MM.1S (cell line): ENCODE data around the gene CRMP1.

Experiments used
- DNase-seq: peaks from one replicate; pipeline ENCODE4 v3.0.0-alpha.2; 2015
- H2AFZ ChIP-seq: fragments of 300-600 bp; sonication (generic); 2 replicates; pipeline ENCODE4 v1.6.0; 2016; ENCODE audit warnings: antibody characterized with exemption, low read length
- H3F3A ChIP-seq: fragments of 300-600 bp; sonication (generic); 2 replicates; pipeline ENCODE4 v1.6.1; 2016; ENCODE audit warnings: mild to moderate bottlenecking, antibody characterized with exemption, low read length, moderate library complexity, mixed read lengths; ENCODE audit not compliant: insufficient read depth
- H3K27ac ChIP-seq: fragments of 300-600 bp; sonication (generic); 2 replicates; pipeline ENCODE4 v1.5.1; 2016; ENCODE audit warnings: mild to moderate bottlenecking, low read length
- H3K27me3 ChIP-seq: fragments of 300-600 bp; sonication (generic); replicated peaks from 2 replicates; pipeline ENCODE4 v1.6.0; 2016; ENCODE audit warnings: low read length; ENCODE audit not compliant: insufficient read depth
- H3K36me3 ChIP-seq: fragments of 300-600 bp; sonication (generic); replicated peaks from 2 replicates; pipeline ENCODE4 v1.6.1; 2016; ENCODE audit warnings: mild to moderate bottlenecking, low read length, mixed read lengths; ENCODE audit not compliant: insufficient read depth
- H3K4me1 ChIP-seq: fragments of 300-600 bp; sonication (generic); 2 replicates; pipeline ENCODE4 v1.6.1; 2016; ENCODE audit warnings: low read length, mixed read lengths
- H3K4me2 ChIP-seq: fragments of 300-600 bp; sonication (generic); 2 replicates; pipeline ENCODE4 v1.6.0; 2016; ENCODE audit warnings: low read depth, low read length
- H3K4me3 ChIP-seq: fragments of 300-600 bp; sonication (generic); 2 replicates; pipeline ENCODE4 v1.5.1; 2016; ENCODE audit warnings: low read length, mixed read lengths
- H3K79me2 ChIP-seq: fragments of 300-600 bp; sonication (generic); 2 replicates; pipeline ENCODE4 v1.6.1; 2016; ENCODE audit warnings: mixed run types, low read length, mixed read lengths
- H3K9ac ChIP-seq: fragments of 300-600 bp; sonication (generic); 2 replicates; pipeline ENCODE4 v1.6.1; 2016; ENCODE audit warnings: low read length, mixed read lengths
- H3K9me2 ChIP-seq: fragments of 300-600 bp; sonication (generic); replicated peaks from 2 replicates; pipeline ENCODE4 v1.6.1; 2016; ENCODE audit warnings: mild to moderate bottlenecking, low read length, mixed read lengths; ENCODE audit not compliant: insufficient read depth
- H3K9me3 ChIP-seq: fragments of 300-600 bp; sonication (generic); replicated peaks from 2 replicates; pipeline ENCODE4 v1.6.1; 2016; ENCODE audit warnings: mild to moderate bottlenecking, low read length, mixed read lengths; ENCODE audit not compliant: insufficient read depth
- H4K20me1 ChIP-seq: fragments of 300-600 bp; sonication (generic); 2 replicates; pipeline ENCODE4 v1.6.1; 2016; ENCODE audit warnings: mild to moderate bottlenecking, low read length, moderate library complexity, mixed read lengths; ENCODE audit not compliant: insufficient read depth
- EZH2 ChIP-seq: fragments of 300-600 bp; sonication (generic); optimal IDR thresholded peaks from 2 replicates; pipeline ENCODE3; 2017; ENCODE audit warnings: low read depth, mild to moderate bottlenecking, antibody characterized with exemption, low read length, mixed read lengths
- EZH2phosphoT487 ChIP-seq: fragments of 300-600 bp; sonication (generic); IDR thresholded peaks from 2 replicates; pipeline ENCODE4 v1.6.1; 2018; ENCODE audit warnings: antibody characterized with exemption, low read length
- TF ChIP-seq, protein P1 (sequence below): fragments of 300-600 bp; sonication (generic); IDR thresholded peaks from 2 replicates; pipeline ENCODE4 v1.5.1; 2016; ENCODE audit warnings: antibody characterized with exemption, low read length, mixed read lengths

Gene CRMP1

DNA sequence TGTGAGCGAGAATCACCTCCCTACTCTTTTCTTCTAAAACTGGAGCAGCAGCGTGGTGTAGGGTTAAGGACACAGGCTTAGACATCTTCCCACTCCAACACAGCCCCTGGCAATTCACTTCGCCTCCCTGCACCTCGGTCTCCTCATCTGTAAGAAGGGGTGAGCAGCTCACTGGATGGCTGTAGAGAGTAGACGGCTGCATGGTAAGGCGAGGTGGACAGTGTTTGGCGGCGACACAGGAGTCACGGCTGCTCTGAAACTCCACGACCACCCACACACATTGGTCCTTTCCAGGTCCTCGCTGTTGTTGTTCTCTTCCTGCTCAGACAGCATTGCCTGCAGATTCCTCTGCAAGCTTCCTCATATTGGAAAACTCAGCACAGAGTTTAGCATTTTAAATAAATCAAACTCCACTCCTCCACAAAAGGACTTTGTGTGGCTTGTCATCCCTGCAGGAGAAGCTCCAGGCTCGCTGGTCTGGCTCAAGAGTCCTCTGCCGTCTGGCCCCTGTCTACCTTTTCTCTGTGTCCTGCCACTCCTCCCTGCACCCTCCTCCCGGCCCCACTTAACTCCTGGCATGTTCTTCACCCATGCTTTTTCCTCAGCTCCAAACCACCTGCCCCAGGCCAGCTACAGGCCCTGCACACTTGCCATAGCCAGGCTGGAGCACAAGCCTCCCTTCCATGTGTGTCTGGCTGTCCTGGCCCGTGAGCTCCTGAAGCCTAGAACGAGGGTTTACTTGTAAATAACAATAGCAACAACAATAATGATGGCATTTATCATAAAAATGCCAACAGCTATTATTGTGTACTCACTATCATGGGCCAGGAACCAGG lies 41.3 kb upstream of the CRMP1 start:
- no peak for DNase-seq
- Histone ChIP-seq H3K4me3 (no peak overlapping the region), H3K9me3 (no peaks in the 10 kb centered on the region), H3K79me2 (no peaks in the 10 kb centered on the region), H3K4me2 (no peak overlapping the region), H3K27me3 (peaks cover 6% of the 10 kb centered on the region; the same call in 1 of the 2 replicates), H4K20me1 (no peaks in the 10 kb centered on the region), H2AFZ (no peak overlapping the region), H3K9me2 (no peaks in the 10 kb centered on the region), H3K36me3 (no peaks in the 10 kb centered on the region), H3K9ac (no peak overlapping the region), H3F3A (no peaks in the 10 kb centered on the region), H3K27ac (no peak overlapping the region), H3K4me1 (no peaks in the 10 kb centered on the region)
- no peak for TF ChIP-seq EZH2
- no peak for TF ChIP-seq EZH2phosphoT487
- TF ChIP-seq, protein P1, sequence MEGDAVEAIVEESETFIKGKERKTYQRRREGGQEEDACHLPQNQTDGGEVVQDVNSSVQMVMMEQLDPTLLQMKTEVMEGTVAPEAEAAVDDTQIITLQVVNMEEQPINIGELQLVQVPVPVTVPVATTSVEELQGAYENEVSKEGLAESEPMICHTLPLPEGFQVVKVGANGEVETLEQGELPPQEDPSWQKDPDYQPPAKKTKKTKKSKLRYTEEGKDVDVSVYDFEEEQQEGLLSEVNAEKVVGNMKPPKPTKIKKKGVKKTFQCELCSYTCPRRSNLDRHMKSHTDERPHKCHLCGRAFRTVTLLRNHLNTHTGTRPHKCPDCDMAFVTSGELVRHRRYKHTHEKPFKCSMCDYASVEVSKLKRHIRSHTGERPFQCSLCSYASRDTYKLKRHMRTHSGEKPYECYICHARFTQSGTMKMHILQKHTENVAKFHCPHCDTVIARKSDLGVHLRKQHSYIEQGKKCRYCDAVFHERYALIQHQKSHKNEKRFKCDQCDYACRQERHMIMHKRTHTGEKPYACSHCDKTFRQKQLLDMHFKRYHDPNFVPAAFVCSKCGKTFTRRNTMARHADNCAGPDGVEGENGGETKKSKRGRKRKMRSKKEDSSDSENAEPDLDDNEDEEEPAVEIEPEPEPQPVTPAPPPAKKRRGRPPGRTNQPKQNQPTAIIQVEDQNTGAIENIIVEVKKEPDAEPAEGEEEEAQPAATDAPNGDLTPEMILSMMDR = no peak

- Histone ChIP-seq H3K4me1 (no peaks in the 10 kb centered on the region), H3K27me3 (peaks cover 6% of the 10 kb centered on the region; the same call in 1 of the 2 replicates), H3F3A (no peaks in the 10 kb centered on the region), H3K36me3 (no peaks in the 10 kb centered on the region), H3K4me3 (no peak overlapping the region), H4K20me1 (no peaks in the 10 kb centered on the region), H3K9me3 (no peaks in the 10 kb centered on the region), H3K9ac (no peak overlapping the region), H3K9me2 (no peaks in the 10 kb centered on the region), H3K79me2 (no peaks in the 10 kb centered on the region), H2AFZ (no peak overlapping the region), H3K27ac (no peak overlapping the region), H3K4me2 (no peak overlapping the region)
- no peak for DNase-seq
- TF ChIP-seq EZH2phosphoT487 = no peak
- no peak for TF ChIP-seq EZH2
- TF ChIP-seq, protein P1 = no peak
Observed at GRCh38 chr4:5933116-5933515, 40.2 kb upstream of the CRMP1 start.

DNA sequence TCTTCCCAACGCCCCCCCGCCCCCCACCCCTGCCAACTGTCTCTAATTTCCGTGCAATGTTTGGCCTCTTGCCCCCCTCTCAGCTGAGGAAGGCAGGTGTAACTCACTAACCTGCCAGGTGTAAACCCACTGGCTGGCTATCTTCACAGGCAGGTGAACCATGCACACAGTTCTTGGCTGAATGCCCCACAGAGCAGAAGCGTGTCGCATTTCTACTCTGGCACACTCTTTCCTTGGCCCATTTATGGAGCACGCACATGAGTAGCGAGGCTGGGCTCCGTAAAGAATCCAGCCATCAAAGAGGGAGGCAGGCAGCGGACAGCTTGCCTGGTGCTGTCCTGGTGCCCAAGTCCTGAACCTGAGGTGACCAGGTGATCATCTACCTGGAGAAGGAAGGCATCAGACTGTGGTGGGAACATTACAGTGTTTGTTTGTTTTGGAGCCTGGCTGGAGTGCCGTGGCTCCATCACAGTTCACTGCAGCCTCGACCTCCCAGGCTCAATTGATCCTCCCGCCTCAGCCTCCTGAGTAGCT lies 39.2 kb upstream of the CRMP1 start:
- no peaks in the 10 kb centered on the region for H4K20me1 ChIP-seq
- no peaks in the 10 kb centered on the region for H3K4me1 ChIP-seq
- H3K9ac ChIP-seq = no peak overlapping the region
- no peaks in the 10 kb centered on the region for H3K9me2 ChIP-seq
- H3K4me2 ChIP-seq = no peak overlapping the region
- H3K79me2 ChIP-seq = no peaks in the 10 kb centered on the region
- TF ChIP-seq EZH2phosphoT487 (no peak), EZH2 (no peak)
- TF ChIP-seq, protein P1 = no peak
- H3K27me3 ChIP-seq = peaks cover 6% of the 10 kb centered on the region; the same call in 1 of the 2 replicates
- H2AFZ ChIP-seq = no peak overlapping the region
- no peaks in the 10 kb centered on the region for H3K9me3 ChIP-seq
- H3K4me3 ChIP-seq = no peak overlapping the region
- DNase-seq = no peak
- H3K27ac ChIP-seq = no peak overlapping the region
- no peaks in the 10 kb centered on the region for H3F3A ChIP-seq
- H3K36me3 ChIP-seq = no peaks in the 10 kb centered on the region
